ENCODE results near the gene TRAF2.

The TRAF2 gene

GRCh38 chr9:136962701-136963248 is 76.5 kb downstream of the TRAF2 start:
- Mint-ChIP-seq H3K4me3 (peak overlapping the region; percentile 25 to 56), H3K27ac (peak overlapping the region; percentile 69 to 82), H3K4me1 (ENCODE audit: low read depth in 2 of 2) (peaks cover 48 to 63% of the 10 kb centered on the region in 2 donors), H3K27me3 (no peaks in the 10 kb centered on the region), H3K9me3 (no peaks in the 10 kb centered on the region), H3K36me3 (ENCODE audit: insufficient read depth) (peaks cover 21% of the 10 kb centered on the region)
- DNase-seq (no peak), ATAC-seq (replicated peaks) (no peak)

GRCh38 chr9:136963341-136963740 is 77.0 kb downstream of the TRAF2 start:
- Mint-ChIP-seq H3K4me3 (peak overlapping the region; percentile 25 to 56), H3K27ac (peak overlapping the region; percentile 69 to 82), H3K9me3 (no peaks in the 10 kb centered on the region), H3K36me3 (ENCODE audit: insufficient read depth) (peaks cover 21% of the 10 kb centered on the region), H3K4me1 (ENCODE audit: low read depth in 2 of 2) (peaks cover 48 to 58% of the 10 kb centered on the region in 2 donors), H3K27me3 (no peaks in the 10 kb centered on the region)
- ATAC-seq (replicated peaks) (no peak), DNase-seq (no peak)

DNA sequence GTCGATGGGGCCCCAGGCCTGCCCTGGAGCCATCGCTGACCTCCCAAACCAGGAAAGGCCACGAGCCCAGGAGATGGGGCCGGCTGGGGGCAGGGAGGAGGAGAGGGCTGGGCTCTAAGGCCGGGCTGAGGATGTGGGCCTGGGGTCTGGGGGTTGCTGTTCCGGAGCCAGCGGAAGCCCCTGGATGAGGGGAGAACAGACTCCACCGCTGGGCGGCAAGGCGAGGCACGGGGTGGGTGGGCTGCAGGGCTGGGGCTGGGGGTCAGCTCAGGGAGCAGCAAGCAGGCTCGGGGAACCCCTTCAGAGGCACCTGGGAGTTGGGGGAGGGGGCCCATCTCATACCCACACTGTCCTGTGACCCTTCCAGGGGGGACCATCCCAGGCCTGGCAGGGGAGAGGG is 77.4 kb downstream of the TRAF2 start:
- DNase-seq = no peak
- H3K27ac Mint-ChIP-seq = peak overlapping the region; percentile 69 to 82
- peaks cover 48 to 55% of the 10 kb centered on the region in 2 donors for H3K4me1 Mint-ChIP-seq (ENCODE audit: low read depth in 2 of 2)
- H3K36me3 Mint-ChIP-seq (ENCODE audit: insufficient read depth) = peaks cover 21% of the 10 kb centered on the region
- peak overlapping the region in 1 of 2 donors; percentile 56 for H3K4me3 Mint-ChIP-seq
- no peak for ATAC-seq (replicated peaks)
- no peaks in the 10 kb centered on the region for H3K27me3 Mint-ChIP-seq
- H3K9me3 Mint-ChIP-seq = no peaks in the 10 kb centered on the region

DNA sequence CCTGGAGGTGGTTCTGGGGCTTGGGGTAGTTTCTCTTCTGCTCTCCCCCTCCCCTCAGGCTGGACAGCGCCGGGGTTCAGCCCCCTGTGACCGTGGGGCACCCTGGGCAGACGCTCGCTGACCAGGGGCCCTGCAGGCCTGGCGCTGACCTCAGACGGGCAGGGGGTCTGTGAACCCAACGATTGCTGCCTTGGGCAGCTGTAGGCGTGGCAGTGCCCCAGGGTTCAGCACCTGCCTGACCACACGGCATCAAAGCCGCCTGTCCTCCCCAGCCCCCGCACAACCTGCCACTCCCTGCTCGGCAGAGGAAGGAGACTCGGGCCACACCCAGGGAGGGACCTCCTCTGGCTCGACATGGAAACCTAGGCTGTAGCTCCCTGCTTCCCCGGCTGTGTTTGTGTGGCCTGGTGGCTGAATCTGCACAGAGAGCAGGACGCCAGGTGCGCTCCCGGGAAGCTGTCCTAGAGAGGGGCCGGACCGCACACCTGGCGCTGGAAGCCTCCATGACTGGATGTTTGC is 77.9 kb downstream of the TRAF2 start:
- ATAC-seq (replicated peaks) (no peak), DNase-seq (no peak)
- Mint-ChIP-seq H3K4me1 (ENCODE audit: low read depth in 2 of 2) (peaks cover 45 to 50% of the 10 kb centered on the region in 2 donors), H3K27ac (peak overlapping the region; percentile 35 to 78), H3K36me3 (ENCODE audit: insufficient read depth) (peaks cover 21% of the 10 kb centered on the region), H3K27me3 (no peaks in the 10 kb centered on the region), H3K9me3 (no peaks in the 10 kb centered on the region), H3K4me3 (peak overlapping the region; percentile 45 to 65)

GRCh38 chr9:136964833-136965422 is 78.6 kb downstream of the TRAF2 start:
- Mint-ChIP-seq H3K9me3 (no peaks in the 10 kb centered on the region), H3K27ac (peak overlapping the region; percentile 35 to 94), H3K36me3 (ENCODE audit: insufficient read depth) (peaks cover 21% of the 10 kb centered on the region), H3K4me3 (peak overlapping the region; percentile 84 to 85), H3K27me3 (no peaks in the 10 kb centered on the region), H3K4me1 (ENCODE audit: low read depth in 2 of 2) (peaks cover 43 to 50% of the 10 kb centered on the region in 2 donors)
- no peak for DNase-seq
- ATAC-seq (replicated peaks) = no peak

GRCh38 chr9:136965771-136966484 is 79.6 kb downstream of the TRAF2 start:
- Mint-ChIP-seq H3K4me1 (ENCODE audit: low read depth in 2 of 2) (peaks cover 33 to 43% of the 10 kb centered on the region in 2 donors), H3K4me3 (peak overlapping the region; percentile 84 to 85), H3K36me3 (ENCODE audit: insufficient read depth) (peaks cover 16% of the 10 kb centered on the region), H3K27ac (peak overlapping the region; percentile 91 to 94), H3K27me3 (no peaks in the 10 kb centered on the region), H3K9me3 (no peaks in the 10 kb centered on the region)
- ATAC-seq (replicated peaks) (peak; percentile 89), DNase-seq (peak; percentile 47 to 60 (median 55))

GRCh38 chr9:136968333-136969127 is 82.2 kb downstream of the TRAF2 start:
- Mint-ChIP-seq H3K4me1 (ENCODE audit: low read depth in 2 of 2) (peaks cover 16 to 27% of the 10 kb centered on the region in 2 donors), H3K4me3 (no peak overlapping the region), H3K9me3 (no peaks in the 10 kb centered on the region), H3K27me3 (no peaks in the 10 kb centered on the region), H3K36me3 (ENCODE audit: insufficient read depth) (peaks cover 16% of the 10 kb centered on the region), H3K27ac (no peak overlapping the region)
- no peak for ATAC-seq (replicated peaks)
- DNase-seq = no peak

GRCh38 chr9:136969150-136969549 is 82.8 kb downstream of the TRAF2 start:
- ATAC-seq (replicated peaks) (no peak), DNase-seq (no peak)
- Mint-ChIP-seq H3K27ac (no peak overlapping the region), H3K36me3 (ENCODE audit: insufficient read depth) (peaks cover 16% of the 10 kb centered on the region), H3K4me3 (no peak overlapping the region), H3K9me3 (no peaks in the 10 kb centered on the region), H3K4me1 (ENCODE audit: low read depth in 2 of 2) (peaks cover 16 to 27% of the 10 kb centered on the region in 2 donors), H3K27me3 (no peaks in the 10 kb centered on the region)

DNA sequence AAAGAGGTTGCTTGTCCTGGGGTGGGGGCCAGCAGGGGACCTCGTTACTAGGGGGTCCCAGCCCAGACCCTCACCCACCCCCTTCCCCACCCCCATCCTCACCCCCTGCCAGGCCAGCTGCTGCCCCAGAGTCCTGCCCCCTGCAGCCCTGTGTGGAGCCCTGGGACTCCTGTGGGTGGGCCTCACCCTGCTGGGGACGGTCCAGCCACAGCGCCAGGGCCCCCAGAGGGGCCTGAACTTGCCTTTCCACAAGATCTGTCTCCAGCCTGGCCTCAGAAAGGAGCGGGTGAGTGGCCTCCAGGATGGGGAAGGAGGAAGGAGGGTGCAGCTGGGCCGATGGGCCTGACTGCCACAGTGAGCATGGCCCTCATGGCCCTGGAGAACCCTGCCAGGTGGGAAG is 83.5 kb downstream of the TRAF2 start:
- no peak overlapping the region for H3K4me3 Mint-ChIP-seq
- no peak for ATAC-seq (replicated peaks)
- no peaks in the 10 kb centered on the region for H3K9me3 Mint-ChIP-seq

GRCh38 chr9:136970361-136970760 is 84.0 kb downstream of the TRAF2 start:
- ATAC-seq (replicated peaks) (no peak), DNase-seq (no peak)
- Mint-ChIP-seq H3K4me3 (no peak overlapping the region), H3K36me3 (ENCODE audit: insufficient read depth) (peaks cover 16% of the 10 kb centered on the region), H3K27me3 (no peaks in the 10 kb centered on the region), H3K9me3 (no peaks in the 10 kb centered on the region), H3K27ac (peak overlapping the region in 1 of 2 donors; percentile 53), H3K4me1 (ENCODE audit: low read depth in 2 of 2) (peaks cover 19 to 24% of the 10 kb centered on the region in 2 donors)

More for the DNA sequence above, 83.5 kb downstream of the TRAF2 start:
- Mint-ChIP-seq H3K27me3 (no peaks in the 10 kb centered on the region), H3K36me3 (ENCODE audit: insufficient read depth) (peaks cover 16% of the 10 kb centered on the region), H3K27ac (peak overlapping the region in 1 of 2 donors; percentile 53), H3K4me1 (ENCODE audit: low read depth in 2 of 2) (peaks cover 16 to 21% of the 10 kb centered on the region in 2 donors)
- DNase-seq = no peak

GRCh38 chr9:136971746-136972145 is 85.4 kb downstream of the TRAF2 start:
- Mint-ChIP-seq H3K4me3 (no peak overlapping the region), H3K4me1 (ENCODE audit: low read depth in 2 of 2) (peaks cover 10 to 25% of the 10 kb centered on the region in 2 donors), H3K36me3 (ENCODE audit: insufficient read depth) (peaks cover 4% of the 10 kb centered on the region), H3K9me3 (no peaks in the 10 kb centered on the region), H3K27ac (no peak overlapping the region), H3K27me3 (no peaks in the 10 kb centered on the region)
- ATAC-seq (replicated peaks) (no peak), DNase-seq (no peak)

- Mint-ChIP-seq H3K9me3 (no peaks in the 10 kb centered on the region), H3K27ac (peak overlapping the region in 1 of 2 donors; percentile 73), H3K36me3 (ENCODE audit: insufficient read depth) (peaks cover under 1% of the 10 kb centered on the region), H3K4me1 (ENCODE audit: low read depth in 2 of 2) (peaks cover 6 to 23% of the 10 kb centered on the region in 2 donors), H3K27me3 (no peaks in the 10 kb centered on the region), H3K4me3 (no peak overlapping the region)
- DNase-seq = no peak
- no peak for ATAC-seq (replicated peaks)
Measured at GRCh38 chr9:136972335-136972734, 86.0 kb downstream of the TRAF2 start.

DNA sequence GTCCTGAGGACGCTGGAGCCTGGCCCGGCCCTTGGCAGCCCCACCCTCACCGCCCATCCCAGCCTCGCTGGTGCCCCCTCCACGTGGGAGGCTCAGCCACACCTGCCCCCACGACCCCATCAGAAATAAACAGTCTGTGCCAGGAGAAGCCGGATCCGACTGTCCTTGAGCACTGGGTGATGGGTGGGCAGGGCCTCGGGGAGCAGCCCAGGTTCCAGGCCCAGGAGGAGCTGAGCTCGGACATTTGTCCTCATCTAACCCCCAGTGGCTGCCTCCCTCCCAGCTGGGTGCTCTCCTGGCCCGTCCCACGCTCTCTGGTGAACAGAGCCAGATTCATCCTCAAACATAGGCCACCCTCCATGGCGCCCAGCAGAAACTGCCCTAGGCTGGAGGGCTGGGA is 86.4 kb downstream of the TRAF2 start:
- peak overlapping the region in 1 of 2 donors; percentile 73 for H3K27ac Mint-ChIP-seq
- no peak overlapping the region for H3K4me3 Mint-ChIP-seq
- DNase-seq = no peak
- no peak for ATAC-seq (replicated peaks)
- peaks cover 6 to 25% of the 10 kb centered on the region in 2 donors for H3K4me1 Mint-ChIP-seq (ENCODE audit: low read depth in 2 of 2)
- no peaks in the 10 kb centered on the region for H3K9me3 Mint-ChIP-seq
- no peaks in the 10 kb centered on the region for H3K36me3 Mint-ChIP-seq (ENCODE audit: insufficient read depth)
- no peaks in the 10 kb centered on the region for H3K27me3 Mint-ChIP-seq
